Nucleus accumbens (tissue), 56 donors: ENCODE data around the gene NBEA.

Experiments
- DNase-seq, 56 donors: peaks; one replicate each; lab custom pipeline; 2025; lab: John Stamatoyannopoulos, UW

Gene NBEA

DNA sequence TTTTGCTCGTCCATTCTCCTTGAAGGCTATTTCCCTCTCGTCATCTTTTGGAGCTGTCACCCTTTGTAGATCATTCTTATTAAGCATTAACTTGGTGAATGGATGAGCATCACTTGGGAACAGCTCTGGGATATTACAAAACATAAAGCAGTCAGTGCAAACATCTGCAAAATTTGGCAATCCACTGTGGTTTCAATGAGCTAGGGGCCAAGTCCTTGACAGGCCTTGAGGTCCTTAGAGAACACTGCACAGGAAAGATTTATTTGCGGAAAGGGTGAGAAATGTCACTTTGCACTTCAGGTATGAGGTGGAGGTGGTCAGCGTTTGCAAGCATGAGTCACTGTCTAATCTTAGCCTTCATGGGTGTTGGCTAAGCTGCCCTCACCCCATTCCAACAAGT lies 774.1 kb downstream of the NBEA start:
- no peak for DNase-seq

DNA sequence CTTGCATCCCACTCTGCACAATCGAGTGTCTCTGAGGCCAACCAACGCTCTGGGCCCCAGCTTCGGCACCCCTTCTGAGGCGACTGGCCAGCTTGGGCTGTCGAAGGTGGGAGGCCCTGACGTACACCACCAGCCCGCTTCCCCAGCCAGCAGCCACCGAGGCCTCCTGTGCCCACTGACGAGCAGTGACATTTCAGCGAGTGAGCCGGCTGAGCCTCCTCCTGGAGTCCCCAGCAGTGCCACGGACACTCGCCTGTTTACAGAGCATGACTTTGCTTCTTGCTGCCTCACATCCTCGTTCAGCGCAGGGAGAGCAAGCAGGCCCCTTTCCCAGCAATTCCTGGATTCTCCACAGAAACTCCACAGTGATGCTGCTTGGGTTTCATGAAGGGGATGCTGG lies 774.7 kb downstream of the NBEA start:
- DNase-seq, result no peak

DNA sequence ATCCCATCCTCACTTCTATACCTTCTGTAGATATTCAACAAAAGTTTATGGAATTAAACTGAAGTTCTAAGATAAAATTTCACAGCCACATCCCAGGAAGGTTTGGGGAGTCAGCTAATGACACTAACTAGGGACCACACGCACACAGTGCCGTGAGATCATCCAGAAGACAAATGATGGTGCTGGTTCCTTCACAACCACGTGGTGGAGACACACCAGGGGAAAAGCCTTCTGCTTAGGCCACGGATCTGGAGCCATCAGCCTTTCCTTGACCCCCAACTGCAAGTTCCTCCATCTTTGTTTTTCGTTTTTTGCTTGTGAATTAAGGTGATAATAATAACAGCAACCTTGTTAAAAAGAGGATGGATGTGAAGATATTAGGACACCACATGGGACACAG lies 776.0 kb downstream of the NBEA start:
- DNase-seq, result no peak

DNA sequence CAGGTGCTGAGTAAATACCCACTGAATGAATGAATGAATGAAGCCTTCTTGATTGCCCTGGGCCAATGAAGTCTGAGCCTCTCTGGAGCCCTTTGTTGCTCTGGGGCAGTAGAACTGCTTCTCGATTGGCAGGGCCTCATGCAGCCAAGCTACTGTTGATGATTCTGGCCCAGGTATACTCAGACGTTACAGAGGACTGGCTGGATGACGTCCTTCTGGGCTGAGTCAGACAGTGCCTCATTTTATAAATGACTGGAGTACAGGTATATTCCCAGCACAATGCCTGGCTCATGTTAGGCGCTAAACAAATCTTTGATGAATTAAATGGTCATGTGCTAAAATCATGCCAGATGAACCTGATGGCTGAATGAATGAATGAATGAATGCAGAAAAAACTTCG lies 778.2 kb downstream of the NBEA start:
- DNase-seq, result no peak

DNA sequence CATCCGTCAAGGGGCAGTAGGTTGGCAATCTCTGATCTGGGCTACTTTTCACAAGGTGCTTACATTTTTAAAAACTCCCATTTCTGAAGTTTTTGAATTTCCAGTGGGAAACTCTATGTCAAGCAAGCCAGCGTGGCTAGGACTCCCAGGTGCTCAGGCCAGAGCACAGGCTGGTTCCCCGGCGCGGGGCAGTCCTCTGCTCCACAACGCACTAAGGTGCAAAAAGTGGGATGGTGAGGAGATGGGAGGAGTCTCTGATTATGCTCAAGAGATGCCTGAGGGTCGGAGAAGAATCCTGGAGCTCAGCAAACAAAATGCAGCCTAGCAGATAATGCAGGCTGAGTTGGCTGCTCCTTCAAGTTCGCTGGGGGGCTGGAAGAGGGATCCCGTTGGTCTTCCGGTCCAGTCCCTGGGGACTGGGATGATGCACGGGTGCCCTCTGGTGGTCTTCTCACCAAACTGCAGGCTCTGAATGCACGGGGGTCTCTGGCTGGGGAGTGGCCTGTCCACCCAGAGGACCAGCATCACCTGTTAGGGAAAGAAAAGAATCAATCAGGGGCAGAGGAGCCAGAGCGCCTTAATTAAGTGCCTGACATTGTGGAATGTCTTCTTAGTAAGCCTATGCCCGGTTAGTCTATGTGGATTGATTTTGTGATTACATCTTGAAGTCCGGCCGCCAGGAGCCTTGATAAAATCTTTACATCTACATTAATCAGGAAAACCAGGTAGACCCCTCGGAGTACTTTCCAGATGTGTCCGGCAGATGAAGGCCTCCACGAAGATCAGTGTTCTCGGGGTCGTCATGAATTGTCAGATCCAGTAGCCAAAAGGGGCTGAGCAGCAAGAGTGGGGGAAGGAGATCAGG lies 778.9 kb downstream of the NBEA start:
- DNase-seq, result peak in 46 of 56 donors; percentile 2 to 74 (median 26)
